Measurements from ENCODE around the gene S100G.

The S100G gene

GRCh38 chrX:16664074-16664473 lies 14.1 kb downstream of the S100G start:
- H3K27me3 ChIP-seq (ENCODE audit: insufficient read depth, low read depth, severe bottlenecking), result no peaks in the 10 kb centered on the region
- H3K36me3 ChIP-seq, result peaks cover 32% of the 10 kb centered on the region
- no peak for DNase-seq
- no peak overlapping the region for H3K4me3 ChIP-seq (ENCODE audit: low read depth, low read length)
- no peak for TF ChIP-seq CTCF (IDR thresholded peaks at IDR 0.05; ENCODE audit: low read depth, low read length)
- H3K27ac ChIP-seq, result no peak overlapping the region
- no peaks in the 10 kb centered on the region for H3K9me3 ChIP-seq (ENCODE audit: severe bottlenecking)

- no peak for TF ChIP-seq CTCF (IDR thresholded peaks at IDR 0.05; ENCODE audit: low read depth, low read length)
- H3K9me3 ChIP-seq (ENCODE audit: severe bottlenecking), result no peaks in the 10 kb centered on the region
- H3K27ac ChIP-seq, result no peak overlapping the region
- no peak overlapping the region for H3K4me3 ChIP-seq (ENCODE audit: low read depth, low read length)
- DNase-seq, result no peak
- H3K27me3 ChIP-seq (ENCODE audit: insufficient read depth, low read depth, severe bottlenecking), result no peaks in the 10 kb centered on the region
- H3K36me3 ChIP-seq, result peaks cover 32% of the 10 kb centered on the region
Measured at GRCh38 chrX:16664626-16665025, 14.7 kb downstream of the S100G start.

DNA sequence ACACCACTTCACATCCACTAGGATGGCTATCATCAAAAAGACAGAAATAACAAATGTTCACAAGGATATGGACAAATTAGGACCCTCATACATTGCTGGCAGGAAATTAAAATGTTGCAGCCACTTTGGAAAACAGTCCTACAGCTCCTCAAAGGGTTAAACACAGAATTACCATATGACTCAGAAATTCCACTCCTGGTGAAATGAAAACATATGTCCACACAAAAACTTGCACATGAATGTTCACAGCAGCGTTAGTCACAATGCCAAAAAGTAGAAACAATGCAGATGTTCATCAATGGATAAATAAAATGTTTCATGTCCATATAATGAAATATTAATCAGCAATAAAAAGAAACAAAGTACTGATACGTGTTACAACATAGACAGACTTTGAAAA lies 15.1 kb downstream of the S100G start:
- Histone ChIP-seq H3K9me3 (ENCODE audit: severe bottlenecking) (no peaks in the 10 kb centered on the region), H3K27me3 (ENCODE audit: insufficient read depth, low read depth, severe bottlenecking) (no peaks in the 10 kb centered on the region), H3K4me3 (ENCODE audit: low read depth, low read length) (no peak overlapping the region), H3K27ac (no peak overlapping the region), H3K36me3 (peaks cover 32% of the 10 kb centered on the region)
- no peak for TF ChIP-seq CTCF (IDR thresholded peaks at IDR 0.05; ENCODE audit: low read depth, low read length)
- DNase-seq, result no peak

DNA sequence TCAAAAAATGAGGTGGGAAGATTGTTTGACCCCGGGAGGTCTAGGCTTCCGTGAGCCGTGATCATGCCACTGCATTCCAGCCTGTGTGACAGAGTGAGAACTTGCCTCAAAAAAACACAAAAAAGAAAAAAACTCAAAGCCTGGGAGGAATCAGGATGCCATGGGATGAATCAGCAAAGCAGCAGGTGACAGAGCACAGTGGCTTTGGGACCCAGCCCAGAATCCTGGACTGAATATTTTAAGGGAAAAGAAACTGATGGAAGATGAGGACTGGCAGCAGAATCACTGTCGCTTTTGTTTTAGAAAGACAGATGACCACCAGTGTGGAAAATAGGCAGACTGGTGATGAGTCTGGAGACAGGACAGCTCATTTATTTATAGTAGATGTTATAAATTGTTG lies 16.6 kb downstream of the S100G start:
- H3K27me3 ChIP-seq (ENCODE audit: insufficient read depth, low read depth, severe bottlenecking), result no peaks in the 10 kb centered on the region
- DNase-seq, result no peak
- no peak for TF ChIP-seq CTCF (IDR thresholded peaks at IDR 0.05; ENCODE audit: low read depth, low read length)
- H3K9me3 ChIP-seq (ENCODE audit: severe bottlenecking), result no peaks in the 10 kb centered on the region
- H3K36me3 ChIP-seq, result peaks cover 40% of the 10 kb centered on the region
- no peak overlapping the region for H3K27ac ChIP-seq
- no peak overlapping the region for H3K4me3 ChIP-seq (ENCODE audit: low read depth, low read length)

GRCh38 chrX:16671005-16671404 lies 21.0 kb downstream of the S100G start:
- TF ChIP-seq CTCF (IDR thresholded peaks at IDR 0.05; ENCODE audit: low read depth, low read length), result peak; percentile 5; the same call in 1 of the 2 replicates
- DNase-seq, result no peak
- H3K9me3 ChIP-seq (ENCODE audit: severe bottlenecking), result no peaks in the 10 kb centered on the region

GRCh38 chrX:16678689-16679088 lies 28.7 kb downstream of the S100G start:
- DNase-seq, result no peak

More at GRCh38 chrX:16671005-16671404, 21.0 kb downstream of the S100G start:
- H3K27ac ChIP-seq, result no peak overlapping the region
- peaks cover 50% of the 10 kb centered on the region for H3K36me3 ChIP-seq
- no peaks in the 10 kb centered on the region for H3K27me3 ChIP-seq (ENCODE audit: insufficient read depth, low read depth, severe bottlenecking)
- H3K4me3 ChIP-seq (ENCODE audit: low read depth, low read length), result no peak overlapping the region

More at GRCh38 chrX:16678689-16679088, 28.7 kb downstream of the S100G start:
- Histone ChIP-seq H3K27ac (no peak overlapping the region), H3K9me3 (ENCODE audit: severe bottlenecking) (no peaks in the 10 kb centered on the region), H3K36me3 (peaks cover 73% of the 10 kb centered on the region), H3K4me3 (ENCODE audit: low read depth, low read length) (no peak overlapping the region), H3K27me3 (ENCODE audit: insufficient read depth, low read depth, severe bottlenecking) (no peaks in the 10 kb centered on the region)
- no peak for TF ChIP-seq CTCF (IDR thresholded peaks at IDR 0.05; ENCODE audit: low read depth, low read length)
